Coronary artery (tissue), 2 donors: ENCODE data around the gene BRF1.

Experiments
- DNase-seq: peaks from one replicate; pipeline ENCODE4 v3.0.0-alpha.2; 2017; ENCODE audit warnings: low spot score
- H3K27ac ChIP-seq, 2 donors: fragments of 200-600 bp; sonication (generic); one replicate each; pipeline ENCODE4 v1.5.1; 2016 to 2019
- H3K4me3 ChIP-seq: fragments of 200-600 bp; sonication (generic); 2 replicates; pipeline ENCODE4 v1.5.1; 2016; ENCODE audit warnings: mild to moderate bottlenecking, moderate library complexity
- CTCF ChIP-seq: fragments of 200-600 bp; sonication (generic); IDR thresholded peaks from one replicate; pipeline ENCODE4 v1.5.1; 2019; ENCODE audit warnings: antibody characterized with exemption

The BRF1 gene

GRCh38 chr14:105161964-105162668 lies 138.7 kb downstream of the BRF1 start:
- Histone ChIP-seq H3K4me3 (no peak overlapping the region), H3K27ac (no peak overlapping the region)
- no peak for TF ChIP-seq CTCF
- no peak for DNase-seq

- Histone ChIP-seq H3K4me3 (no peak overlapping the region), H3K27ac (no peak overlapping the region)
- TF ChIP-seq CTCF, result no peak
- no peak for DNase-seq
These were observed 139.5 kb downstream of the BRF1 start for GRCh38 chr14:105161309-105161708.

GRCh38 chr14:105160776-105161175 lies 140.0 kb downstream of the BRF1 start:
- H3K4me3 ChIP-seq, result no peak overlapping the region
- no peak for TF ChIP-seq CTCF
- DNase-seq, result no peak
- H3K27ac ChIP-seq, result no peak overlapping the region

- Histone ChIP-seq H3K27ac (no peak overlapping the region), H3K4me3 (no peak overlapping the region)
- no peak for TF ChIP-seq CTCF
- no peak for DNase-seq
These were observed 141.5 kb downstream of the BRF1 start for GRCh38 chr14:105159344-105159743.
